ENCODE data around the gene ACTRT2.

DNA sequence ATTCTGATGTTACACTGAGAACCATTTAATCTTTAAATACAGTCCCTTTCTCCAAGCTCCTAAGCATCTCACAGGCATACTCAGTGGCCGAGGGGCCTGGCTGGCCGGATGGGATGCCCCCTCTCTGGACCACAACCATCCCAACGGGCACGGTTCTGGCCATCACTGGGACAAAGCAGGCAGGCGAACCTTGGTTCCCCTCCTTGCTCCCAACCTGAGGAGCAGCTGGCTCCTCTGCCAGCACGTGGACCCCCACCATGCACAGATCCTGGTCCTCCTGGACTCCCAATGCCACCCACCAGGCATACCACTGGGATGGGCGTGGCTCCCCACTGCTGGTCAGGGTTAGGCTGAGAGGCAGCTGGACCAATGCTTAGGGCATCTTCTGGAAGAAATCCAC lies 27.9 kb downstream of the ACTRT2 start:
- TF ChIP-seq, protein P1, sequence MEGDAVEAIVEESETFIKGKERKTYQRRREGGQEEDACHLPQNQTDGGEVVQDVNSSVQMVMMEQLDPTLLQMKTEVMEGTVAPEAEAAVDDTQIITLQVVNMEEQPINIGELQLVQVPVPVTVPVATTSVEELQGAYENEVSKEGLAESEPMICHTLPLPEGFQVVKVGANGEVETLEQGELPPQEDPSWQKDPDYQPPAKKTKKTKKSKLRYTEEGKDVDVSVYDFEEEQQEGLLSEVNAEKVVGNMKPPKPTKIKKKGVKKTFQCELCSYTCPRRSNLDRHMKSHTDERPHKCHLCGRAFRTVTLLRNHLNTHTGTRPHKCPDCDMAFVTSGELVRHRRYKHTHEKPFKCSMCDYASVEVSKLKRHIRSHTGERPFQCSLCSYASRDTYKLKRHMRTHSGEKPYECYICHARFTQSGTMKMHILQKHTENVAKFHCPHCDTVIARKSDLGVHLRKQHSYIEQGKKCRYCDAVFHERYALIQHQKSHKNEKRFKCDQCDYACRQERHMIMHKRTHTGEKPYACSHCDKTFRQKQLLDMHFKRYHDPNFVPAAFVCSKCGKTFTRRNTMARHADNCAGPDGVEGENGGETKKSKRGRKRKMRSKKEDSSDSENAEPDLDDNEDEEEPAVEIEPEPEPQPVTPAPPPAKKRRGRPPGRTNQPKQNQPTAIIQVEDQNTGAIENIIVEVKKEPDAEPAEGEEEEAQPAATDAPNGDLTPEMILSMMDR (IDR thresholded peaks at IDR 0.05; ENCODE audit: extremely low read depth in 1 of 2, insufficient read depth in 1 of 2, low read depth in 1 of 2, low read length in 2 of 2) = no peak
- TF ChIP-seq POLR2AphosphoS5 (IDR thresholded peaks at IDR 0.05; ENCODE audit: insufficient read depth, low read depth, low read length) = no peak
- TF ChIP-seq EZH2 (IDR thresholded peaks at IDR 0.05; ENCODE audit: borderline replicate concordance, low read depth, low read length, severe bottlenecking) = no peak
- no peak for TF ChIP-seq FOS (IDR thresholded peaks at IDR 0.05; ENCODE audit: borderline replicate concordance, insufficient read depth, low read length)
- no peak for TF ChIP-seq POLR2A (IDR thresholded peaks at IDR 0.05; ENCODE audit: low read depth, low read length)

All from endothelial cell of umbilical vein (primary cell).